HG03060 (cell line): ENCODE measurements around the gene EVA1C.
"Not testable (repeated sequence)": the region's sequence is repeated elsewhere in the genome, so short reads cannot be mapped to it uniquely, and the experiment has no call there.

ENCODE experiments used
- ATAC-seq: cut with Tn5 transposase; IDR thresholded peaks from one replicate; pipeline ENCODE4 v1.9.1; 2021; ENCODE audit warnings: low read depth, moderate number of reproducible peaks; ENCODE audit not compliant: unreplicated experiment

The EVA1C gene

DNA sequence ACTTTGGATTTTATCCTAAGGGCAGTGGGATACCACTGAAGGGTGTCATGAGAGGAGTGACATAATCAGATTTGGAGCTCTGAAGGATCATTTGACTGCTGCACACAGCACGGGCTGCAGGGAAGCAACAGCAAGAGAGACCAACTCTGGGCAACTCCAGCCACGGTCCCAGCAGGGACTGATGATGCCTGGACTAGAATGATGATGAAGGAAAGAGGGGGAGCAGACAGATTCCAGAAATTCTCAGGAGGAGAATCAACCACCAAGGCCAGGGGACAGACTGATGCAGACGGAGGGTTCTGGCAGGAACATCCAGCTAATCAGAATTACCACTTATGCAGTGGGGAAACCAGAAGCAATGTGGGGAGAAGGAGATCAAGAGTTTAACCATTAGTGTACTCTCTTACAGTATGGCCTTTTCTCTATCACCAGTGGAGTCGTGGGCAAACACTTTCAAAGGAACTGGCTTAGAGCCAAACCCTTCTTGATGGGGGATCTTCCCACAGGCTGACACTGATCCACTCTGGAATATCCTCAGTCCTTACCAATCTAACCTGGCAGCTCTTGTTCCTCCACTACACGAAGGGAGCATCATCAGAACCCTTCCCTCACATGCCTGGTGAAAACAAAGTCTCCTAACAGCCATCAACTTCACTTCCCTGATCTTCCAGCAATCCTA lies 23.0 kb upstream of the EVA1C start:
- no peak for ATAC-seq

DNA sequence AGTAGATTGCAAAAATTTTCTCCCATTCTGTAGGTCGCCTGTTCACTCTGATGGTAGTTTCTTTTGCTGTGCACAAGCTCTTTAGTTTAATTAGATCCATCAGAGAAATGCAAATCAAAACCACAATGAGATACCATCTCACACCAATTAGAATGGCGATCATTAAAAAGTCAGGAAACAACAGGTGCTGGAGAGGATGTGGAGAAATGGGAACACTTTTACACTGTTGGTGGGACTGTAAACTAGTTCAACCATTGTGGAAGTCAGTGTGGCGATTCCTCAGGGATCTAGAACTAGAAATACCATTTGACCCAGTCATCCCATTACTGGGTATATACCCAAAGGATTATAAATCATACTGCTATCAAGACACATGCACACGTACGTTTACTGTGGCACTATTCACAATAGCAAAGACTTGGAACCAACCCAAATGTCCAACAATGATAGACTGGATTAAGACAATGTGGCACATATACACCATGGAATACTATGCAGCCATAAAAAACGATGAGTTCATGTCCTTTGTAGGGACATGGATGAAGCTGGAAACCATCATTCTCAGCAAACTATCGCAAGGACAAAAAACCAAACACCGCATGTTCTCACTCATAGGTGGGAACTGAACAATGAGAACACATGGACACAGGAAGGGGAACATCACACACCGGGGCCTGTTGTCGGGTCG lies 21.8 kb upstream of the EVA1C start:
- ATAC-seq = not testable (repeated sequence)

DNA sequence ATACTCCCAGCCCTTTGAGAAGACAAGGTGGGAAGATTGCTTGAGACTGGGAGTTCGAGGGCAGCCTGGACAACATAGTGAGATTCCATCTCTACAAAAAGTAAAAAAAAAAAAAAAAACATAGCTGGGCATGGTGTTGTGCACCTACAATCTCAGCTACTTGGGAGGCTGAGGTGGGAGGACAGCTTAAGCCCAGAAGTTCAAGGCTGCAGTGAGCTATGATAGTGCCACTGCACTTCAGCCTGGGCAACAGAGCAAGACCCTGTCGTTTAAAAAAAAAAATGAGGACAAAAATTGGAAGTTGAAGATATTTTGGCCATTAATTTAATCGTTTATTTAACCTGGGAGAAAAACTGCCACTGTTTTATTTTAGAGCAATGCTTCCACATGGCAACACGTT lies 20.8 kb upstream of the EVA1C start:
- no peak for ATAC-seq

DNA sequence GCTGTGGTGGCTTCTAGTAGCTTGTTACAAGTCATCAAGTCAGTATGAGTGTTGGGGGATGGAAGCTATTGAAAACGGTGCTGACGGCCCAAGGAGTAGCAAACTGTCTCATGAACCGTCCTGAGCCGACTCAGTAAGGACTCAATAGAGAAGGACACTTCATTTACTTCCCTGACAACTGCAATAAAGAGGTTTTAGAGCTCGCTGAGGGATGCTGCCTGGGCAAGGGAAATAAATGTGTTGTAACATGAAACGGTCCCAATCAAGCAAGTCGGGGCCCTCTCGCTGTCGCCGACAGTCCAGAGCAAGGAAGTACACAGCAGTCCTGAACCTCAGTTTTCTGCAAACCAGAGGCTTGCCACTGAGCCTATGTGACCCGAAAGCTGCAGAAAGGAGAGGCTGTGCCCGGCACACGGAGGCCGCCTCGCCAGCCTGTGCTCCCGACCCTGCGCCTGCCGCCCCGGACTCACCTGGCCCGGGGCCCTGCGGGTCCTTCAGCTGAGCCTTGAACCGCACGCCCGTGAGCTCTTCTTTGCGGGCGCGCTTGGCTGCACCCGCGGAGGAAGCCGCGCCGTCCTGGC lies 20.1 kb upstream of the EVA1C start:
- peak; percentile 17 for ATAC-seq

DNA sequence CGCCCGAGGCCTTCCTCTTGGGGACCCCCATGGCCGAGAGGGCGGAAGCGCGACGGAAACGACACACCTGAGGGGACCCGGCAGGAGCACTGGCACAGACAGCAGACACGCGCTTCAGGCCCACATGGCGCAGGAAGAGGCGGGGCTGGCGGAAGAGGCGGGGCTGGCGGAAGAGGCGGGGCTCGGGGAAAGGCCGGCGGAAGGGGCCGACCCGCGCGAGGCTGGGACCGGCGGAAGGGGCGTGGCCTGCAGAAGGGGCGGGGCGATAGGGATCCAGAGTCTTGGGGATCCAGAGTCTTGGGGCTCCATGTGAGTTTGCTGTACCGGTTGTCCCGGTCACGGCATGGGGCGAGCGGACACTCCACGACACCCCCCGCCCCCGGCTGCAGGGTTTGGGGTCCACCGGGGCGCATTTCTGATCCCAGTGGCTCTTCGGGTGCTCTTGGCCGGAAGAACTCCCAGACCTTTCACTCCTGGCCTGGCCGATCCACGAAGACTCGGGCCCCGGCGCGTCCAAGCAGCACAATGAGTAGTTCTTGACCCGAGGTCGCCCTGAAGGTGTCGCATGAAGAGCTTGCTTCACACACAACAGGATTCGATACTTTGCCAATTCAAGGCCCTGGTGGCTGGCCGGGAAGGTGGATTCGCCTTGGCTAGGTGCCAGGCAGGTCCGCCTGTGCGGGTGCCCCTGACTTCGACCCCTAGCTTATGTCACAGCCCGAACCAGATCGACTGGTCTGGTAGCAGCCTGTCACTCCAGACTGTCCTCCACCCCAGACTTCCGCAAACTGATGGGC lies 19.4 kb upstream of the EVA1C start, which contains the start of gene URB1:
Gene URB1, minus strand, starts transcription at position 133 of the 797 bp plus-strand sequence. Its CDS starts 102 bp downstream, at position 31.
- peak; percentile 46 for ATAC-seq

DNA sequence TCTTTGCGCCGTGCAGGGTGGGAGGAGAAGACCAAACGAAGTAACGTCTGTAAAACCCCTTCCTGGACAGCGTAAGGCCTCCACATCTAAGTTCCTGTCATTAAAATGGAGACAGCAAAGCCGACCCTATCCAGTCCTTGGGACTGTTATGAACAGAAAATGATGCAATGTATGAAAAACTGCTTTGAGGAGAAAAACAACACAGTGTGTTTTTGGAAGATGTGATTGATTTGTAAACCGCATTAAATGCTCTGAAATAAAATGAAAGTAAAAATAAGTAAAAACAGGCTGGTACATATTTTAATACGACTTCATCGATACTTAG lies 18.9 kb upstream of the EVA1C start:
- ATAC-seq = no peak

DNA sequence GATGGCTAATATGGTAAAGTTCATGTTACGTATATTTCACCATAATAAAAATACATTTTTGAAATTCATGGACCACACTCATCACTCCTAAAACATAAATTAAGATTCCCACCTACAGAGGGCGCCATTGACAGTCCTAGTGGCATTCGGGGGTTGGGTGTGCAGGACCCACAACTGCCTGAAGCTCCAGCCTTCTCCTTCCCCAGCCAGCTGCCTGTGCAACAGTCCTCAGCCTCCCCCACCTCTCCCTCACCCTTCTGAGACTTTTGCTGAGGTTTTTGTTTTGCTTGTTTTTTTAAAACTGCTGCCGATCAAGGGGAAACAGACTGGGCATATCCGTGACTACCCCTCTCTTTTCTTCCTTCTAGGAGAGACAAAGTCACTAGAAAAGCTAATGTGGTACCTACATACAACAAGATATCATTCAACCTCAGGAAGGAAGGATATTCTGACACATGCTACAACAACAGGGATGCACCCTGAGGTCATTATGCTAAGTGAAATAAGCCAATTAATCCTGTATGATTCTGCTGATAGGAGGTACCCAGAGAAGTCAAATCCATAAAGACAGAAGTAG lies 9.2 kb upstream of the EVA1C start:
- ATAC-seq = no peak

DNA sequence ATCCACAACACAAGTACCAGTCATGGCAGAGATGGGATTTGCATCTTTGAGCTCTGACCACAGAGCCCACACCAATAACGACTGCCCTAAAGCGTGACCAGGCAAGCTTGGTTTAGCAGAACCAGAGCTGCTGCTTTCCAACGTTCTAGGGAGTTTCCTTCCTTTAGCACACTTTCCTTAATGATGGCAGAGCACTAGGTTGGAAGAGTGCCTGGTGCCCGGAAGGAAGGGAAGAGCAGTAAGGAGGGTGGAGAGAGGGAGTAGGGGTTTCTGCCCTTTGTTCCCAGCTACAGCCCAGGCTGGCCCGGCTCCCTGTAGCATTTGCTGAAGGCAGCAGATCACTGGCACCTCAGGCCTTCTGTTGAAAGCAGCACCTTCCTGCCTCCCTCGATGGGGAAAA lies 6.1 kb upstream of the EVA1C start:
- ATAC-seq = no peak

DNA sequence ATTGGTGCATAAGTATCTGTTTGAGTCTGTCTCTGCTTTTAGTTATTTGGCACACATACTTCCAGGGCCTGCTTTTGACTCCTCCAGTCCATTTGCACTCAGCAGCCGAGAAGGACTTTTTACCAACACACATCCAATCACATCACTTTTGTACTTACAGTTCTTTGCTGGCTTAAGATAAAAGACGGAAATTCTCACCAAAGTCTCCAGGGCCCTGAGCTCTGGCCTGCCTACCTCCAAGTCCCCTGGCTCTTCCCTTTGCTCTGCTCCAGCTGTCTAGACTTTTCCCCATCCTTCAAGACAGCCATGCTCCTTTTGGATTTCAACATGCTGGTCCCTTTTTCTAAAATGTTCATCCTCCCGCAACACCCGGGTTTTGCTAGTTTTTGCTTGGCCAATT lies 2.2 kb upstream of the EVA1C start:
- no peak for ATAC-seq

DNA sequence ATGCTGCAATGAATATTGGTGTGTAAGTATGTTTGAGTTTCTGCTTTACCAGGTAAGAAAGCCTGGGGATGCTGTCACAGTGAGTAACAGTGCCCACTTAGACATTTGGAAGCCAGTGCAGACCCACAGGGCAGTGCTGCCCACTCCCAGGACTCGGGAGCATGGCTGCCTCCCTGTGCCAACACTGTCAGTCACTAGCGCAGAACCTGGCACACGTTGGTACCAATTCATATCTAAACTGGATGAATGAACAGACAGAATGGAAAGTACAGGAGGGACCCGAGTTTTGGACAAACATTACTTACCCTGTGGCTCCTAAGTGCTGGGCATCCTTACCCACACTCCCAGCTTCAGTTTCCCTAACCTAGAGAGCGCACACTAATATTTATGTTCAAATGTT lies 1.6 kb upstream of the EVA1C start:
- no peak for ATAC-seq

DNA sequence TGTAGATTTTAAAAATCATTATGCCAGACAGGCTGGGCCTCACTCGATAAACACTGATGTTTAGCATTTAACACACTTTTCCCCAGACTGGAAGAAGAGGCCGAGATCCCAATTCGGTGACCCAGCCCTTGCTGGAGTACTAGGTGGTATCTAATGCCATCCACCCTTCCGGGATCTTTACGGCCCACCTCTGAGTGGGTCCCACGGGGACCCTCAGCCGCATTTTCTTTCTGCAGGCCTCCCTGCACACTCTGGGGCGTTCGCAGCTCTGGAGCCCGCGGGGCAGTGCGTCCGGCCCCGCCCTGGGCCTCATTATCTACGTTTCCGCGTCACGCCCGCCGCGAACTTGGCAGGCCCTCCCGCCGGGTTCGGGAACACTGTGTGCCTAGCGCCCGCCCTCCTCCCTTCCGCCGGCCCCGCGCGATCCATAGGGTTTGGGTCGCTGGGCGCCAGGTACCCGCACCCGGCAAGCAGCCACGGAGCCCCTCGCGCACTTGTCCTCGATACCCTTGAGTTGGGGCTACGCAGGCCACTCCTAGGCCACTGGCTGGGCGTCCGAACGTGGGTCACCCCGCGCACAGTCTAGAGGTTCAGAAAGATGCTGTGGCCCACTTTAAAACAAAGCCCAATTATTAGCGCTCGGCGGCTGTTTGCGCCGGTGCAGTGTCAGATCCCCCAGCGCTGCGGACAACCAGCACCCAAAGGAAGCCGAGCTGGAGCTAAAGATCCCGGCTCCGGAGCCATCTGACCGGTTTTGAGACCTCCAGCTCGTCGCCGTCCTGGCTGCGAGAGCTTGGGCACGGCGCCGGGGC lies 950 bp upstream of the EVA1C start:
- ATAC-seq = no peak

DNA sequence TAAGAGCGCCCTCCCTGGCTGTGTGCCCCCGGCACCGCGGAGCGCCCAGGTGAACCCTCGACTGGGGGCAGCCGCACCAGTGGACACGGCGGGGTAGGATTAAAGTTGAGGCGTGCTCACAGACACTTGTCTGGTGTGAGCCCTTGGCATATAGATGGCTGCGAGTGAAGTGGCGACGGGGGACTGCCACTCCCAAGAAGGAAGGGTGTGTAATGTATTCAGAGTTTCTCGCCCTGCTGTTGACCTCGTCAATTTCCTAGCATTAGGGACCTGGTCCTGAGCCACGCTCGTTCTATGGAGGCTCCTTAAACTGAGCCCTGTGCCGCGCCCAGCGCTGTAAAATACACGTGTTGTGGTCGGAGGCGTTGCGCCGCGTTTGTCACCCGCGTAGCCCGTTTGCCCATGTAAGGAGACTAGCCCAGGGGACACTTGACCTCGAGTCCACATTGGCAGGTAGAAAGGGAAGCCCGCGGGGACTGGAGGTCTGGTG lies 554 bp downstream of the EVA1C start:
- ATAC-seq = no peak

DNA sequence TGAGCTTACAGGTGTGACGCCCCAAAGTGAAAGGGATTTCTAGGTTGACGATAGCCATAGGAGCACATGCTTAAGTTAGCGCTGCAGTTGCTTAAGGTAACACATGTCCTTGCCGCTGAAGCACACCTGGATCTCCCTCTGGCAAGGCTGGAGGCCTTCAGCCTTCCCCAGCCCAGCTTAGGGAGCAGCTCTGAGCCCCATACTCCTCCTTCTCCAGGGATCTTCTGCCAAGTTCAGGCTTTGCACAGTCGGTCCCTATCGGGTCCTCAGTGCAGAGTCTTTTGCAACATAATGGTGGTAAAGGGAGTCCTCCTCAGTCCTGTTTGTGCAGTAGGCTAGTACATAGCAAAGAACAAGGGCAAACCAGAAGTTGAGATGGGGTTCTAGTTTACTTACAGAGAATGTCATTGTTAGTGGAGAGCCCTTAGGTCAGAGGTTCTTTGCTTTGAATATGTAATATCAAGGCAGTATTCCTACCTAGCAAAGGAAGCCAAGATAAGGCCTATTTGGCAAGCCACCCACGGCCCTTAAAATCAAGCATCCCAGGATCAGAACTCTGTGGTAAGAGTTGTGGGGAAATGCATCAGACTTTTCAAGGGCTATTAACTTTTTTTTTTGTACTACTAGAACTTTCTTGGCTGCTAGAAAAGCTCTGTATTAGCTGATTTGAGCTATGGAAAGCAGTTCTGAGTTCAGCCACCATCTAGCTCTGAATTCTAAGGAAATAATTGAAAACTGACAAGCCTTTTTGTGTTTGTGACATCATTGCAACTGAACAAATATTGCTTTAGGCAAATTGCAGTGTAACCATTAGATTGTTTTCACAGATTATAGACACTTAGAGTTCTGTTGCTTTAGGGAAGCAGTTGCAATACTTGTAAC lies 1.4 kb downstream of the EVA1C start:
- no peak for ATAC-seq

DNA sequence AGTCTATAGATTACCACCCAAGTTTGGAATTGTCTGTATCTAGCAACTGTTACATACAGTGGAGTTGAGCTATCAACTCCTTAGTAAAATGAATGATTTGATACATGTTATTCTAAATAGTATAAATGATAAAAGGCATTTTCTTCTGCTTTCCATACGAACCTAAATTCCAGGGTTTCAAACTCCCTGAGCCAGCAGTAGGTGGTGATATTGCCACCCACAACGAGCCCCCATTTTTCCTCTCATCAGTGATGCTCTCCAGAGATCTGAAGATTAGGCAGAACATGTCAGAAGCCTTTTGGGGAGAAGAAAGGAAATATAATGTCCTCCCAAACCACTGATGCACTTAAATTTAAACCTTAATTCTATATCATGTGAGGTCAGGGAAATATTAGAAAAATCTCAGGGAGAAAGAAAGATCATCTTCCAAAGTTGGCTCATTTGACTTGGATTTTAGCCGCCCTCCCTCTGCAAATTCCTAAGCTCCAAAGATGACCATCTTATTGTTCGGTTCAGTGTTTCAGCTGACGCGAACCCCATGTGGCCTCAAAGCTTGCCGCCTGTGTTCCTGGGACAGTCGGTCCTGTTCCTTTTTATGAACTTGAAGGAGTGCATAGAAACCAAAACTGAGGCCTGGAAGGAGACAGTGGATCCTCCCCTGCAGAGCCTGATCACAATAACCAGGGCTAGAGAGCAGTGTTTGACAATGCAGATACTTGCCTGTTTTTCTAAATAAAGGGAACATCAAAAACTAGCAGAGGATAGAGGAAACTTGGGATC lies 2.3 kb downstream of the EVA1C start:
- no peak for ATAC-seq

DNA sequence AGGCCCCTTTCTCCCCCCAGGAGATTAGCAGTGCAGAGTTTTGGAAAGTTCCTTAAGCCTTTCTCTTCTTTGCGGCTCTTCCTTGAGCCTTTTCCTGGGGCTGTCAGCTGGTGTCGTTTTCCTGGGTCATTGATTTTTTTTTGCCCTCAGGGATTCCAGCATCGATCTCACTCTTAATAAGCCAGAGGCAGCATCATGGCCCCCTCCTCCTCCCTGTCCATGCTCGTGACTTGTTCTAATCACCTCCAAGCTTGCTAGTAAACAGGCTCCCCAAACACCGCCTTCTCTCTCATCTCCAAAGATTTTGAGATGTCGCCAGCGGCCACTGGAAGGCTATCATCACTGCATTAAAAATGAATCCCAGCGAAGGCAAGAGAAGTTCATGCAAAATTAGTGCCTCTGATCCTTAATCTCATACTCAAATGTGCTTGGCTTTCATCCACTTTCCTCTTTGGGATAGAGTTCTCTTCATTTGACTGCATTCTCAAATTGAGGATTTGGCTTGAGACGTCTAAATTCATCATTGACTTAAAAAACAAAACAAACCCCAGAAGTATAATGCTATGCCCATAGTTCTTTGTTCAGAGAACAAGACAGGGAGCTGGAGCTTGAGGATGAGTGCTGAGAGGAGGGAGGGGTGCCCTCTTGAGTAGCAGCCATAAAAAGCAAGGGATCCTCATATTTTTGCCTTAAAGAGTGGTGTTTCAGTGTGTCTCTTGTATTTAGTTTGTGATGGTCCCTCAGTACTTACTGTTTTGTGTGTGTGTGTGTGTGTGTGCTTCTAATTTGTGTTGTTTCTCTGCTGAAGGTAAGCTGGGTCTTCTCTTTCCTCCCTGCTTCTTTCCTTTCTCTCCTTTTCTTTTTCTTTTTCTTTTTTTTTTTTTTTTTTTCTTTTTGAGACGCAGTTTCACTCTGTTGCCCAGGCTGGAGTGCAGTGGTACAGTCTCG lies 3.2 kb downstream of the EVA1C start:
- ATAC-seq = no peak

DNA sequence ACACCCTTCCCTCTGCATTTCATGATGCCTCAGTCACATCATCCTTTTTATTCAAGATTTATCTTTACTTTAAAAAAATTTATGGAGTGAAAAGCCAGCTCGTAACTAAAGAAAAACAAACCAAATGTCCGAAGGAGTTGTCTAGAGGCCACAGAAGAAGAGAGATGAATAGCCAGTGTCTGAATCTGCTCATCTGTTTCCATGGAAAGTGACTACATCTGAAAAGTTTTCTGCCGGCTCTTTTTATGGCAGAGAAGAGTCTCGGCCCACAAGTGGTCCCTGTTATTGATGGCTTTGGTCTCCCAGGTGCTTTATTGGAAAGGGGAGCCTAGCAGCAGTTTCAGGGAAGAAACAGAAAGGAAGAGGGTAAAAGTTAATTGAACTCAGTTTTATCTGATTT lies 5.6 kb downstream of the EVA1C start:
- no peak for ATAC-seq

DNA sequence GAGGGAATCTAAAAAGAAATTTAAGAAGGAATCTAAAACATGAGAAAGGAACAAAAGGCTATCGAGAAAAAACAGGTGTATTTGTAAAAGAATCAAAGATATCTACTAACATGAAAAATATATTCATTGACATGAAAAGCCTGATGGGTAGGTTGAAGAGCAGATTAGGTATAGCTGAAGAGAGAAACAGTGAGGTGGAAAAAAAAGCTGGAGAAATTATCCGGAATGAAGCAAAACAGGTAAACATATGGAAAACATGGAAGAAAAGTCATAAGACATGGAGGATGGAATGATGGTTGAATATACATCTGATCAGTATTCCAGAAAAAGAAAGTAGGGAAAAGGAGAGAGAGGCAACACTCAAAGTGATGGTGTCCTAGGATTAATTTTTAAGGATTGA lies 9.6 kb downstream of the EVA1C start:
- ATAC-seq = no peak
